K562 (cell line): Measurements from ENCODE around the gene EBI3. TPM values are rescaled to one million over a fixed set of nuclear protein-coding genes. Genes with fewer than 3 reads are reported as not detected.
A peak's percentile ranks its signal among the peaks of the same experiment; 100 is the strongest.

ENCODE experiments used
- BRCA1 ChIP-seq, 2 experiments: fragments of 450-650 bp in 1 of 2; sonication (generic) in 1 of 2; formaldehyde crosslinking in 1 of 2; IDR thresholded peaks; 2 replicates each; pipeline versions ENCODE4 v1.5.0 to v1.6.1; 2017 to 2020; ENCODE audit warnings: mild to moderate bottlenecking in 1 of 2, missing genetic modification reagents in 1 of 2
- CREB1 ChIP-seq, 2 experiments: sonication (generic) in 1 of 2; formaldehyde crosslinking in 1 of 2; IDR thresholded peaks; 2 replicates each; pipeline versions ENCODE4 v1.6.1 to v1.8.0; 2012 to 2022; ENCODE audit warnings: inconsistent platforms in 1 of 2, mild to moderate bottlenecking in 1 of 2, missing genetic modification reagents in 1 of 2, moderate library complexity in 1 of 2
- DDX20 ChIP-seq: fragments of 450-650 bp; IDR thresholded peaks from 2 replicates; pipeline ENCODE4 v1.6.1; 2016; ENCODE audit warnings: missing genetic modification characterization, low read depth, mild to moderate bottlenecking, missing compliant biosample characterization, moderate library complexity
- E4F1 ChIP-seq: fragments of 250-450 bp; sonication (Bioruptor Pico); IDR thresholded peaks from 2 replicates; pipeline ENCODE4 v1.5.0; 2021; ENCODE audit warnings: mild to moderate bottlenecking, borderline replicate concordance
- EP300 ChIP-seq: IDR thresholded peaks from 2 replicates; pipeline ENCODE4 v1.6.1; 2012; ENCODE audit warnings: low read length, improper control_type of control experiment
- EWSR1 ChIP-seq: fragments of 450-650 bp; IDR thresholded peaks from 2 replicates; pipeline ENCODE4 v1.6.1; 2018; ENCODE audit warnings: borderline replicate concordance, mild to moderate bottlenecking, low read depth, moderate library complexity; ENCODE audit not compliant: partially characterized antibody
- FOSL1 ChIP-seq: fragments of 200-800 bp; sonication (Bioruptor generic); conservative IDR thresholded peaks from 2 replicates; pipeline ENCODE4 v1.6.1; 2016; ENCODE audit warnings: missing genetic modification characterization, missing compliant biosample characterization
- HDAC1 ChIP-seq, 2 experiments: fragments of 450-650 bp; IDR thresholded peaks; 2 replicates each; pipeline ENCODE4 v1.6.1; 2016 to 2017; ENCODE audit warnings: inconsistent platforms in 1 of 2, mild to moderate bottlenecking in 1 of 2, moderate library complexity in 1 of 2
- MAFG ChIP-seq: fragments of 450-650 bp; conservative IDR thresholded peaks from 2 replicates; pipeline ENCODE4 v1.6.1; 2016; ENCODE audit warnings: missing genetic modification characterization, missing compliant biosample characterization
- MAX ChIP-seq: sonication (generic); formaldehyde crosslinking; IDR thresholded peaks from 2 replicates; pipeline ENCODE4 v1.9.0; 2022; ENCODE audit warnings: mild to moderate bottlenecking, missing genetic modification reagents
- MXI1 ChIP-seq: IDR thresholded peaks from 2 replicates; pipeline ENCODE4 v1.6.1; 2011; ENCODE audit warnings: low read depth, mild to moderate bottlenecking, improper control_type of control experiment, low read length
- SIN3B ChIP-seq: fragments of 450-650 bp; IDR thresholded peaks from 2 replicates; pipeline ENCODE4 v1.6.1; 2017; ENCODE audit warnings: low read depth, mild to moderate bottlenecking, moderate library complexity
- U2AF1 ChIP-seq: fragments of 200-400 bp; formaldehyde crosslinking; optimal IDR thresholded peaks from 2 replicates; pipeline ENCODE3; 2017; ENCODE audit warnings: mild to moderate bottlenecking, low read depth, low read length, moderate library complexity
- ZFP30 ChIP-seq: fragments of 250-450 bp; sonication (Bioruptor Pico); IDR thresholded peaks from 2 replicates; pipeline ENCODE4 v1.8.0; 2022; ENCODE audit warnings: moderate library complexity, mild to moderate bottlenecking, inconsistent platforms, borderline replicate concordance
- ZNF431 ChIP-seq: sonication (generic); formaldehyde crosslinking; IDR thresholded peaks from 2 replicates; pipeline ENCODE4 v1.8.0; 2022; ENCODE audit warnings: mild to moderate bottlenecking, missing genetic modification reagents
- ZNF583 ChIP-seq: fragments of 250-450 bp; sonication (Bioruptor Pico); IDR thresholded peaks from 2 replicates; pipeline ENCODE4 v1.4.0; 2020
- ZNF695 ChIP-seq: fragments of 450-650 bp; formaldehyde crosslinking; IDR thresholded peaks from 2 replicates; pipeline ENCODE4 v1.4.0; 2020; ENCODE audit warnings: mild to moderate bottlenecking, moderate library complexity
- ZNF696 ChIP-seq: fragments of 250-450 bp; sonication (Bioruptor Pico); conservative IDR thresholded peaks from 2 replicates; pipeline ENCODE4 v1.4.0; 2020; ENCODE audit warnings: mild to moderate bottlenecking, moderate library complexity
- ZNF717 ChIP-seq: fragments of 250-450 bp; sonication (Bioruptor Pico); IDR thresholded peaks from 2 replicates; pipeline ENCODE4 v1.5.0; 2021
- polyA plus RNA-seq, 8 experiments: library from polyadenylated mRNA; depleted of rRNA in 4 of 8; stranded (reverse) in 5 of 8; unstranded in 3 of 8; fragments of >200 nt; fragmentation: Nextera tagmentation in 2 of 8; fragmentation: Illumina TruSeq in 1 of 8; extraction: Ambion mirVana in 2 of 8; extraction: Trizol in 1 of 8; gene quantifications; 2 replicates each; pipeline versions ENCODE4 v1.2.1 to v1.2.3, GENCODE V29; 2011 to 2014; ENCODE audit warnings: inconsistent platforms in 1 of 8, missing spikeins in 1 of 8
- total RNA-seq, 7 experiments: library from RNA; depleted of rRNA in 6 of 7; stranded (reverse); fragments of >200 nt in 6 of 7; fragmentation: Illumina TruSeq in 2 of 7; extraction: Trizol in 2 of 7; gene quantifications; 2 replicates each; pipeline versions ENCODE4 v1.2.1 to v1.2.3, GENCODE V29; 2011 to 2021; ENCODE audit warnings: low replicate concordance in 1 of 7
- TF ChIP-seq, protein P1 (sequence below), 2 experiments: fragments of 450-650 bp; IDR thresholded peaks; 2 replicates each; pipeline ENCODE4 v1.6.1; 2016
- TF ChIP-seq, protein P2 (sequence below): fragments of 200-400 bp; formaldehyde crosslinking; IDR thresholded peaks from 2 replicates; pipeline ENCODE4 v1.6.1; 2017; ENCODE audit warnings: mild to moderate bottlenecking, low read depth, low read length, moderate library complexity

EBI3 gene
- total and polyA plus RNA-seq, 9 of the 15 experiments (the other 6 are each of a cell fraction or from before 2014, with no cell fraction given), result 0.08 to 0.35 (median 0.22) TPM; not detected in 6

- TF ChIP-seq ZNF583 (CRISPR knock-in tag) (0 out of 2 replicates have a peak, but pooled peaks have one; percentile 53), MAX (CRISPR knock-in tag) (peak; percentile 74; the same call in 1 of the 2 replicates), HDAC1 (IDR thresholded peaks at IDR 0.05) (peak in 1 of 2 experiments; percentile 76; a peak in 2 of 4 replicates), FOSL1 (tag) (peak; percentile 75), ZNF717 (CRISPR knock-in tag) (no peak), ZNF695 (CRISPR knock-in tag) (no peak), U2AF1 (no peak), BRCA1 (IDR thresholded peaks at IDR 0.05) (no peak), BRCA1 (CRISPR knock-in tag; IDR thresholded peaks at IDR 0.05) (no peak), SIN3B (peak; percentile 96), E4F1 (CRISPR knock-in tag) (no peak), ZNF431 (CRISPR knock-in tag) (no peak), MAFG (no peak), CREB1 (IDR thresholded peaks at IDR 0.05) (peak; percentile 90), CREB1 (CRISPR knock-in tag; IDR thresholded peaks at IDR 0.05) (peak; percentile 96), EP300 (no peak; the same call in 1 of the 2 replicates), ZNF696 (CRISPR knock-in tag) (no peak), ZFP30 (no peak), MXI1 (no peak; the same call in 1 of the 2 replicates), DDX20 (tag) (no peak), EWSR1 (no peak)
- TF ChIP-seq, protein P1, sequence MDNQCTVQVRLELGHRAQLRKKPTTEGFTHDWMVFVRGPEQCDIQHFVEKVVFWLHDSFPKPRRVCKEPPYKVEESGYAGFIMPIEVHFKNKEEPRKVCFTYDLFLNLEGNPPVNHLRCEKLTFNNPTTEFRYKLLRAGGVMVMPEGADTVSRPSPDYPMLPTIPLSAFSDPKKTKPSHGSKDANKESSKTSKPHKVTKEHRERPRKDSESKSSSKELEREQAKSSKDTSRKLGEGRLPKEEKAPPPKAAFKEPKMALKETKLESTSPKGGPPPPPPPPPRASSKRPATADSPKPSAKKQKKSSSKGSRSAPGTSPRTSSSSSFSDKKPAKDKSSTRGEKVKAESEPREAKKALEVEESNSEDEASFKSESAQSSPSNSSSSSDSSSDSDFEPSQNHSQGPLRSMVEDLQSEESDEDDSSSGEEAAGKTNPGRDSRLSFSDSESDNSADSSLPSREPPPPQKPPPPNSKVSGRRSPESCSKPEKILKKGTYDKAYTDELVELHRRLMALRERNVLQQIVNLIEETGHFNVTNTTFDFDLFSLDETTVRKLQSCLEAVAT (IDR thresholded peaks at IDR 0.05), result peak in 1 of 2 experiments; percentile 98; a peak in 2 of 4 replicates
- TF ChIP-seq, protein P2, sequence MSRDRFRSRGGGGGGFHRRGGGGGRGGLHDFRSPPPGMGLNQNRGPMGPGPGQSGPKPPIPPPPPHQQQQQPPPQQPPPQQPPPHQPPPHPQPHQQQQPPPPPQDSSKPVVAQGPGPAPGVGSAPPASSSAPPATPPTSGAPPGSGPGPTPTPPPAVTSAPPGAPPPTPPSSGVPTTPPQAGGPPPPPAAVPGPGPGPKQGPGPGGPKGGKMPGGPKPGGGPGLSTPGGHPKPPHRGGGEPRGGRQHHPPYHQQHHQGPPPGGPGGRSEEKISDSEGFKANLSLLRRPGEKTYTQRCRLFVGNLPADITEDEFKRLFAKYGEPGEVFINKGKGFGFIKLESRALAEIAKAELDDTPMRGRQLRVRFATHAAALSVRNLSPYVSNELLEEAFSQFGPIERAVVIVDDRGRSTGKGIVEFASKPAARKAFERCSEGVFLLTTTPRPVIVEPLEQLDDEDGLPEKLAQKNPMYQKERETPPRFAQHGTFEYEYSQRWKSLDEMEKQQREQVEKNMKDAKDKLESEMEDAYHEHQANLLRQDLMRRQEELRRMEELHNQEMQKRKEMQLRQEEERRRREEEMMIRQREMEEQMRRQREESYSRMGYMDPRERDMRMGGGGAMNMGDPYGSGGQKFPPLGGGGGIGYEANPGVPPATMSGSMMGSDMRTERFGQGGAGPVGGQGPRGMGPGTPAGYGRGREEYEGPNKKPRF, result no peak
Measured at GRCh38 chr19:4246767-4247593, 17.7 kb downstream of the EBI3 start, which contains the start of gene YJU2 (continued).
